LNCAP (cell line): ENCODE data around the gene RNASE7.

ENCODE experiments used
- TF ChIP-seq, protein P1 (sequence below): fragments of 450-650 bp; IDR thresholded peaks from 2 replicates; pipeline ENCODE4 v1.5.1; 2017; ENCODE audit warnings: mild to moderate bottlenecking

The RNASE7 gene

DNA sequence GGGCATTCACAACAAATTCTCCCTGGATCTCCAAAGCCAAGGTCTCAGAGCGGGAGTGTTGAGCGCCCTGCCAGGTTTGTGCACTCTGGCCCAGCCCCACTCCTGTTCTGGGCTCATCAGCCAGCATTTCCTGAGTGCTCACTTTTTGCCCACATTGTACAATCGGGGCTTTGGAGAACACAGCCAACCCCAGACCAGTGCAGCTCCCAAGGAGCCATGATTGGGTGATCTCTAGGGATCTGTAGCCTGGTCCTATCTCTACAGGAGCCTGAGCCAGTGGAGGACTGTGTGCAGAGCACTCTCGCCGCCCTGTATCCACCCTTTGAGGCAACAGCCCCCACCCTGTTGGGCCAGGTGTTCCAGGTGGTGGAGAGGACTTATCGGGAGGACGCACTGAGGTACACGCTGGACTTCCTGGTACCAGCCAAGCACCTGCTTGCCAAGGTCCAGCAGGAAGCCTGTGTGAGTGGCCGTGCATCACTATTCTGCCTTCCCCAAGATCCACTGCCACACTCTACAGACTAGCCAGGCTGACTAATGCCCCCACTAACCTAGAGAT, 30.7 kb downstream of the RNASE7 start:
- TF ChIP-seq, protein P1, sequence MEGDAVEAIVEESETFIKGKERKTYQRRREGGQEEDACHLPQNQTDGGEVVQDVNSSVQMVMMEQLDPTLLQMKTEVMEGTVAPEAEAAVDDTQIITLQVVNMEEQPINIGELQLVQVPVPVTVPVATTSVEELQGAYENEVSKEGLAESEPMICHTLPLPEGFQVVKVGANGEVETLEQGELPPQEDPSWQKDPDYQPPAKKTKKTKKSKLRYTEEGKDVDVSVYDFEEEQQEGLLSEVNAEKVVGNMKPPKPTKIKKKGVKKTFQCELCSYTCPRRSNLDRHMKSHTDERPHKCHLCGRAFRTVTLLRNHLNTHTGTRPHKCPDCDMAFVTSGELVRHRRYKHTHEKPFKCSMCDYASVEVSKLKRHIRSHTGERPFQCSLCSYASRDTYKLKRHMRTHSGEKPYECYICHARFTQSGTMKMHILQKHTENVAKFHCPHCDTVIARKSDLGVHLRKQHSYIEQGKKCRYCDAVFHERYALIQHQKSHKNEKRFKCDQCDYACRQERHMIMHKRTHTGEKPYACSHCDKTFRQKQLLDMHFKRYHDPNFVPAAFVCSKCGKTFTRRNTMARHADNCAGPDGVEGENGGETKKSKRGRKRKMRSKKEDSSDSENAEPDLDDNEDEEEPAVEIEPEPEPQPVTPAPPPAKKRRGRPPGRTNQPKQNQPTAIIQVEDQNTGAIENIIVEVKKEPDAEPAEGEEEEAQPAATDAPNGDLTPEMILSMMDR = no peak

DNA sequence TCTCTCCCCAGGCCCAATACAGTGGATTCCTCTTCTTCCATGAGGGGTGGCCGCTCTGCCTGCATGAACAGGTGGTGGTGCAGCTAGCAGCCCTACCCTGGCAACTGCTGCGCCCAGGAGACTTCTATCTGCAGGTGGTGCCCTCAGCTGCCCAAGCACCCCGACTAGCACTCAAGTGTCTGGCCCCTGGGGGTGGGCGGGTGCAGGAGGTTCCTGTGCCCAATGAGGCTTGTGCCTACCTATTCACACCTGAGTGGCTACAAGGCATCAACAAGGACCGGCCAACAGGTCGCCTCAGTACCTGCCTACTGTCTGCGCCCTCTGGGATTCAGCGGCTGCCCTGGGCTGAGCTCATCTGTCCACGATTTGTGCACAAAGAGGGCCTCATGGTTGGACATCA, 31.8 kb downstream of the RNASE7 start:
- TF ChIP-seq, protein P1 = no peak

DNA sequence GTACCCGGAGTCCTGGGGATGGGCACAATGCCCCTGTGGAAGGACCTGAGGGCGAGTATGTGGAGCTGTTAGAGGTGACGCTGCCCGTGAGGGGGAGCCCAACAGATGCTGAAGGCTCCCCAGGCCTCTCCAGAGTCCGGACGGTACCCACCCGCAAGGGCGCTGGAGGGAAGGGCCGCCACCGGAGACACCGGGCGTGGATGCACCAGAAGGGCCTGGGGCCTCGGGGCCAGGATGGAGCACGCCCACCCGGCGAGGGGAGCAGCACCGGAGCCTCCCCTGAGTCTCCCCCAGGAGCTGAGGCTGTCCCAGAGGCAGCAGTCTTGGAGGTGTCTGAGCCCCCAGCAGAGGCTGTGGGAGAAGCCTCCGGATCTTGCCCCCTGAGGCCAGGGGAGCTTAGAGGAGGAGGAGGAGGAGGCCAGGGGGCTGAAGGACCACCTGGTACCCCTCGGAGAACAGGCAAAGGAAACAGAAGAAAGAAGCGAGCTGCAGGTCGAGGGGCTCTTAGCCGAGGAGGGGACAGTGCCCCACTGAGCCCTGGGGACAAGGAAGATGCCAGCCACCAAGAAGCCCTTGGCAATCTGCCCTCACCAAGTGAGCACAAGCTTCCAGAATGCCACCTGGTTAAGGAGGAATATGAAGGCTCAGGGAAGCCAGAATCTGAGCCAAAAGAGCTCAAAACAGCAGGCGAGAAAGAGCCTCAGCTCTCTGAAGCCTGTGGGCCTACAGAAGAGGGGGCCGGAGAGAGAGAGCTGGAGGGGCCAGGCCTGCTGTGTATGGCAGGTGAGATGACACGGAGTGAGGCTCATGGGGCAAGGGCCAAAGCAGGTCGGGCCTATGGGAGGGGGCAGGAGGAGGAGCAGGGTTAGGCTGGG, 32.5 kb downstream of the RNASE7 start:
- TF ChIP-seq, protein P1 = no peak

DNA sequence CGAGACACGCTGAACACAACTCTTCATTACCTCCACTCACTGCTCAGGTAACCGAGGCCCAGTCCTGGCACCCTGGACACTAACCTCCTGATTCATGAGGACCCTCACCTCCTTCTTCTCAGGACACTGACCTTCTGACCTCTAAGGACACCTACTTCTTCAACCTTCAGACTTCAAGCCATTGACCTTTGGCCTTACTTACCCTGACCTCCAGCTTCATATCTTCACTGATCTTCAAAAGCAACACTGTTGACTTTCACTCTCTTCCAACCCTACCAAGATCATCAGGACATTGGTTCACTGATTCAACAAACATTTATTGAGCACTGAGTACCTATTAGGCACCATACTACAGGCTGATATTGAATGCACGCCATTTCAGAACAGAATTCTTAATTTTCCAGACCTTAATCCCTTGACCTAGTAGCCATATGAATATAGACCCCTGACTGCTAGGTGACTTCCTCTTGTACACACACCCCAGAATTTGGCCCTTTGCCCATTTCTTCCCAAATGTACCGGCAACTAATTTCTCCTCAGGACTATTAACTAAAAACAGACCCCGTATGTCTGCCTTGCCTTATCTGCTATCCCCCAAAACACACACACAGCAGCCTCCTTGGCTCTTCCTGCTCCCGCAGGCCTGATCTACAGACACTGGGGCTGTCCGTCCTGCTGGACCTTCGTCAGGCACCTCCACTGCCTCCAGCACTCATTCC, 33.7 kb downstream of the RNASE7 start:
- TF ChIP-seq, protein P1 = no peak

DNA sequence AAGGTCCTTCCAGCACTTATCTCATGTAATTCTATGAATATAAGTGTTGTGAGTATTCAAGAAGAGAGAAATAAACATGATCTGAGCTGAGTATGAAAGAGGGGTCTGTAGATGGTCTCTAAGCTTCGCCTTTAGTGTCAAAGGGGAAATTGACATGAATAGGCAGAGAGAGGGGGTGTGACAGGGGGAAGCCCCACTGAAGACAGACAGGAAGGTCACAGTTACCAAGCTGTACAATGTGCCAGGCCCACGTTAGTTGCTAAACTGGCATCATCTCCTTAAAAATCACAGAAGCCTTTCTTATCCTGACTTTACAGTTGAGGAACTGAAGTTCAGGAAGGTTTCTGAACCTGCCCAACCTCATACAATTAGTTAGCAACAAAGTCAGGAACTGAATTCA, 35.5 kb downstream of the RNASE7 start:
- TF ChIP-seq, protein P1 = no peak

DNA sequence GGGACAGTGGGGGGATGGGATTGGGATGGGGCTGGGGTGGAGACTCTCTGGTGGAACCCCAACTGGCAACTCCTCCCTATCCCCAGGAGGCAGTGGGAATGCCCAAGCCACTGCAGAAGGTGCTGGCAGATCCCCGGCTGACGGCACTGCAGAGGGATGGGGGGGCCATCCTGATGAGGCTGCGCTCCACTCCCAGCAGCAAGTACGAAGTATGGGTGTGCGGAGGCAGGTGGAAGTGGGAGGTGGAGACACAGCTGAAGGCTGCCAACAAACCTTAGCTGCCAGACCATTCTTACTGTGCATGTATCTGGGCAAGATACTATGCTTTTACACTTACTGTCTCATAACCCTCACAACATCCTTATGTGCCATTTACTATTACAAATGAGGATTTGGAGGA, 36.1 kb downstream of the RNASE7 start:
- TF ChIP-seq, protein P1 = no peak

DNA sequence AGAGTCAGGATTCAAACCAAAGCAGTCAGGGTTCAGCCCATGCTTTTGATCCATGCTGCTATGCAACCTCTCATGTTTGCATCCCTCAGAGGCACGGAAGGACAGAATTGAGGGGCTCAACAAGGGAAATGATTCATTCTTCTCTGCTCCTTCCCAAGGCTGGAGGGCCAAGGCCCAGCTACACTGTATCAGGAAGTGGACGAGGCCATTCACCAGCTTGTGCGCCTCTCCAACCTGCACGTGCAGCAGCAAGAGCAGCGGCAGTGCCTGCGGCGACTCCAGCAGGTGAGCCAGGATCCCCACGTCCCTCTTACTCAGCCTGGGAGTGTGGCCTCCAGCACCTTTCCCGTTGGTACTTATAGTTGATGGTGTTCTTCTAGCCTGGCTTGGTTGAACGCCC, 36.6 kb downstream of the RNASE7 start:
- TF ChIP-seq, protein P1 = no peak
